GM12865 (cell line): ENCODE data around the gene IFNE.
A peak's percentile ranks its signal among the peaks of the same experiment; 100 is the strongest.

Source experiments
- DNase-seq: peaks from one replicate; pipeline ENCODE4 v3.0.0; 2010; ENCODE audit warnings: low read depth
- H3K4me3 ChIP-seq: 2 replicates; pipeline ENCODE4 v1.5.1; 2011; ENCODE audit warnings: mild to moderate bottlenecking, low read depth, low read length, control low read depth
- TF ChIP-seq, protein P1 (sequence below): IDR thresholded peaks from 2 replicates; pipeline ENCODE4 v1.5.1; 2011; ENCODE audit warnings: low read length, control low read depth, low read depth, inconsistent platforms; ENCODE audit not compliant: insufficient read depth; ENCODE audit errors: missing control alignments

Gene IFNE, protein sequence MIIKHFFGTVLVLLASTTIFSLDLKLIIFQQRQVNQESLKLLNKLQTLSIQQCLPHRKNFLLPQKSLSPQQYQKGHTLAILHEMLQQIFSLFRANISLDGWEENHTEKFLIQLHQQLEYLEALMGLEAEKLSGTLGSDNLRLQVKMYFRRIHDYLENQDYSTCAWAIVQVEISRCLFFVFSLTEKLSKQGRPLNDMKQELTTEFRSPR

DNA sequence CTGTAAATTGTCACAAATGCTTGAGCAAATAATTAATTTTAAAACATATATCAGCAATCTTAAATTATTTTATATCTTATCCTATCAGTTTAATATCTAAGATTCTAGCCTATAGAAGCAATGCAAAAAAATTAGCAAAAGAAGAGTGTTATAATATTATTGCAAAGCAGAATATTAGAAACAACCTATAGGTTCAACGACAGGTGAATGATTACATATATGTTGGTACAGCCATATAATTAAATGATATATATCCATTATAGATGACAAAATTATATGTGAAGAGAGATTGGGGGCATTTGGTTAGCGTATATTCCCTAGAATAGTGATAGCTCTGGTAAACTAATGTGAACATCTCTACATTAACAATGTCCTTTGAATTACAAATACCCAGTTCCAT lies at the start of gene IFNE:
Gene IFNE (minus strand): TSS at position 101 of the 400 bp plus-strand sequence. CDS start 619 bp downstream, outside the sequence.
- TF ChIP-seq, protein P1, sequence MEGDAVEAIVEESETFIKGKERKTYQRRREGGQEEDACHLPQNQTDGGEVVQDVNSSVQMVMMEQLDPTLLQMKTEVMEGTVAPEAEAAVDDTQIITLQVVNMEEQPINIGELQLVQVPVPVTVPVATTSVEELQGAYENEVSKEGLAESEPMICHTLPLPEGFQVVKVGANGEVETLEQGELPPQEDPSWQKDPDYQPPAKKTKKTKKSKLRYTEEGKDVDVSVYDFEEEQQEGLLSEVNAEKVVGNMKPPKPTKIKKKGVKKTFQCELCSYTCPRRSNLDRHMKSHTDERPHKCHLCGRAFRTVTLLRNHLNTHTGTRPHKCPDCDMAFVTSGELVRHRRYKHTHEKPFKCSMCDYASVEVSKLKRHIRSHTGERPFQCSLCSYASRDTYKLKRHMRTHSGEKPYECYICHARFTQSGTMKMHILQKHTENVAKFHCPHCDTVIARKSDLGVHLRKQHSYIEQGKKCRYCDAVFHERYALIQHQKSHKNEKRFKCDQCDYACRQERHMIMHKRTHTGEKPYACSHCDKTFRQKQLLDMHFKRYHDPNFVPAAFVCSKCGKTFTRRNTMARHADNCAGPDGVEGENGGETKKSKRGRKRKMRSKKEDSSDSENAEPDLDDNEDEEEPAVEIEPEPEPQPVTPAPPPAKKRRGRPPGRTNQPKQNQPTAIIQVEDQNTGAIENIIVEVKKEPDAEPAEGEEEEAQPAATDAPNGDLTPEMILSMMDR = no peak
- no peak for DNase-seq
- no peak within 1 kb of the TSS for H3K4me3 ChIP-seq

DNA sequence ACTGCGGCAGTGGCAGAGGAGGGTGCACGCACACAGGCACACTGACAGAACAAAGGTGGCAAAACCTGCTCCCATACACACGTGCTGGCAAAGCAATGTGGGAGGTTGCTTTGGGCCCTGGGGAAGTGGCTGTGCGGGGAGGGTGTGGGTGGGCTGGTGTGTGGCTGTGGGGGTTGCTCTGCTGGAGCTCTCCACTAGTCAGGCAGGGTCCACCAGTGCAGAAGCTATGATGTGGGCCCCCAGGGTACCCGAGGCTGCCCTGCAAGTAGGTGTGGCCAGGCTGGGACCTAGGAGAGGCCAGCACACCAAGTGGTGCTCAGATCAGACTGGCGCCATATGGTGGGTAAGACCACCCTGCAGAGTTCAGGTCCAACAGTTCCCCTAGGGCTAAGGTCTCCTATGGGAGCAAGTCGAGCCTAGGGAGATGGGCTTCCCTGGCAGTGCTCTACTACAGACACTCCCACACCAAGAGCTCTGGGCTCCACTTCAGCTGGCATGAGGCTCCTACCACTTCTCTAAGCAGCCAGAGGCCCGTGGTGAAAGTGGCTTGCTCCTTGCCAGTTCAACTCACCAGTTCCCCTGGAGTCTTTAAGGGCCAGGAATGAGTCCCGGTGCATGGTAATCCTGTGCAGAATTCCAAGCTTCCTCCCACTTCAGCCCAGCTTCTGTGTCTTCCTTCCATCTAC lies 46.2 kb upstream of the IFNE start:
- no peak for DNase-seq
- H3K4me3 ChIP-seq = no peak overlapping the region
- TF ChIP-seq, protein P1 = no peak

DNA sequence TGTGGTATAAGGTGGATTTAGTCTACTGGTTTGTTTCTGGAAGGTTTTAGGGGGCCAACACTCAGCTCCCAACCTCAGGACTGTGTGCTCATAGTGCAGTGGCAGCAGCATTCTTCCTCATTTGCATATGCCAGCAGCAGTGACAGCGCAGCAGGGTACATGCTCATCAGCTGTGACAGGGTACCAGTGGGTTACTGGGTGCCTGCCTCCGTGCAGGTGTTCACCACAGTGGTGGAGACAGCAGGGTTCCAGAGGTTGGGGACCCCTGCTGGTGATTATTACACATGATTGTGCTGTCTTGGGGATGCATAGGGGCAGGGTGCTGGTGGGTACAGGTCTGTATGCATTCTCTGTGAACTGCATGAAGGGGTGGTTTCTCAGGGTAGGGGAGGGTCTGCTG lies 45.5 kb upstream of the IFNE start:
- TF ChIP-seq, protein P1 = no peak
- H3K4me3 ChIP-seq = no peak overlapping the region
- DNase-seq = peak; percentile 12

DNA sequence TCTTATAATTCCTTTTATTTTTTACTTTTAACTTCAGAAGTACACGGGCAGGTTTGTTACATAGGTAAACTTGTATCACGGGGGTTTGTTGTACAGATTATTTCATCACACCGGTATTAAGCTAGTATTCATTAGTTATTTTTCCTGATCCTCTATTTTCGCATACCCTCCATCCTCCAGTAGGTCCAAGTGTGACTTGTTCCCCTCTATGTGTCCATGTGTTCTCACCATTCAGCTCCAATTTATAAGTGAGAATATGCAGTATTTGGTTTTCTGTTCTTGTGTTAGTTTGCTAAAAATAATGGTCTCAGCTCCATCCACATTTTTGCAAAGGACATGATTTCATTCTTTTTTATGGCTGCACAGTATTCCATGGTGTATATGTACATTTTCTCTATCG lies 43.1 kb upstream of the IFNE start:
- H3K4me3 ChIP-seq = no peak overlapping the region
- no peak for DNase-seq
- TF ChIP-seq, protein P1 = no peak

DNA sequence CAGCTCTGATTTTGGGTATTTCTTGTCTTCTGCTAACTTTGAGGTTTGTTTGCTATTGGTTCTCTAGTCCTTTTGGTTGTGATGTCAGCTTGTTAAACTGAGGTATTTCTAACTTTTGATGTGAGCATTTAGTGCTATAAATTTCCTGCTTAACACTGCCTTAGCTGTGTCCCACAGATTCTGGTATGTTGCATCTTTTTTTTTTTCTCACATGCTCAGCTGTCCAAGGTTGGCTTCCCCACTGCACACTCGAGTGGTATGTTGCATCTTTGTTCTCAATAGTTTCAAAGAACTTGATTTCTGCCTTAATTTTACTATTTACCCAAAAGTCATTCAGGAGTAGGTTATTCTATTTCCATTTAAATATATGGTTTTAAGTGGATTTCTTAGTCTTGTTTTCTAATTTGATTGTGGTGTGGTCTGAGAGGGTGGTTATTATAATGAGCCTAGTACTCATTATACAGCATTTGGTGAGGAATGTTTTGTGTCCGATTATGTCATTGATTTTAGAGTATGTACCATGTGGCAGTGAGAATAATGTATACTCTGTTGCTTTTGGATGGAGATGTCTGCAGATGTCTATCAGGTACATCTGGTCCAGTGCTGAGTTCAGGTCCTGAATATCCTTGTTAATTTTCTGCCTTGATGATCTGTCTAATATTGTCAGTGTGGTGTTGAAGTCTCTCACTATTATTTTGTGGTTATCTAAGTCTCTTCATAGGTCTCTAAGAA lies 42.2 kb upstream of the IFNE start:
- no peak for DNase-seq
- no peak overlapping the region for H3K4me3 ChIP-seq
- TF ChIP-seq, protein P1 = no peak

DNA sequence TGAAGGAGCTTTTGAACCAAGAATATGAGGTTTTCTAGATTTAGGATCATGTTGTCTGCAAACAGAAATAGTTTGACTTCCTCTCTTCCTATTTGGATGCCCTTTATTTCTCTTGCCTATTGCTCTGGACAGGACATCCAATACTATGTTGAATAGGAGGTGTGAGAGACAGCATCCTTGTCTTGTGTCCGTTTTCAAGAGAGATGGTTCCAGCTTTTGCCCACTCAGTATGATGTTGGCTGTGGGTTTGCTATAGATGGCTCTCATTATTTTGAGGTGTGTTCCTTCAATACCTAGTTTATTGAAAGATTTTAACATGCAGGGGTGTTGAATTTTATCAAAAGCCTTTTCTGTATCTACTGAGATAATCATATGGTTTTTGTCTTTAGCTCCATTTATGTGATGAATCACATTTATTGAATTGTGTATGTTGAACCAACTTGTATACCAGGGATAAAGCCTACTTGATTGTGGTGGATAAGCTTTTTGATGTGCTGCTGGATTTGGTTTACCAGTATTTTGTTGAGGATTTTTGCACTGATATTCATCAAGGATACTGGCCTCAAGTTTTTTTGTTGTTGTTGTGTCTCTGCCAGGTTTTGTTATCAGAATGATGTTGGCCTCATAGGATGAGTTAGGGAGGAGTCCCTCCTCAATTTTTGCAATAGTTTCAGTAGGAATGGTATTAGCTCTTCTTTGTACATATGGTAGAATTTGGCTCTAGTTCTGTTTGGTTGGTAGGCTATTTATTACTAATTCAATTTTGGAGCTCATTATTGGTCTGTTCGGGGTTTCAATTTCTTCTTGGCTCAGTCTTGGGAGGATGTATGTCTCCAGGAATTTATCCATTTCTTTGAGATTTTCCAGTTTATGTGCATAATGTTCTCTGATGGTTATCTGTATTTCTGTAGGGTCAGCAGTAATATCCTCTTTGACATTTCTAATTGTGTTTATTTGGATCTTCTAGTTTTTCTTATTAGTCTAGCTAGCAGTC lies 41.2 kb upstream of the IFNE start:
- H3K4me3 ChIP-seq = no peak overlapping the region
- no peak for DNase-seq
- TF ChIP-seq, protein P1 = no peak
